ENCODE data around the gene PSMD1.
"Not testable (repeated sequence)": the region's sequence is repeated elsewhere in the genome, so short reads cannot be mapped to it uniquely, and the experiment has no call there.

The PSMD1 gene

DNA sequence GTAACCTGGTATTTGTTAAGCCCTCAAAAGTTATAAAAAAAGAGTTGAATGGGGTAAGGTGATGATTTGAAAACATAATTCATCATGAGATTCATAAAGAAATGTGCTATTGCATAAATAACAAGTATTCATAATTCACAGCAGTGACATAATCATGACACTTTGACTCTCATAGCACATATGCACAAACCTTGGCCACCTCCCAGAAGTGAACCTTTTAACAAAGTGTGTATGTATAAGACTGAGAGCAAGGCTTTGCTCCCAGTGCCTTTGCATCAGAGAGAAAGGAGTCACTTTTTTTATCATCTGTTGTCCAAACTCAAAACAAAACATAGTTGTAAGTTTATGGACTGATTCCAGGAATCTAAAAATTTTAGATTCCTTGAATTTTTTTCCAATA lies 83.1 kb downstream of the PSMD1 start:
- ChIA-PET CTCF (no interaction called here), POLR2A (no interaction called here)
- Histone ChIP-seq H3K4me3 (ENCODE audit: low read depth, low read length) (no peak overlapping the region), H3K36me3 (ENCODE audit: control insufficient read depth in 2 of 2, insufficient read depth in 1 of 2, low read length in 2 of 2) (peaks cover 0 to 5% of the 10 kb centered on the region in 2 experiments; a peak in 2 of 3 replicates), H3K4me1 (ENCODE audit: control insufficient read depth, insufficient read depth, low read length) (peaks cover 4% of the 10 kb centered on the region; the same call in 1 of the 2 replicates), H3K9me3 (ENCODE audit: control insufficient read depth, insufficient read depth, low read depth, low read length) (no peaks in the 10 kb centered on the region), H3K27ac (ENCODE audit: extremely low read depth, low read depth, low read length) (no peak overlapping the region)
- TF ChIP-seq, protein P1, sequence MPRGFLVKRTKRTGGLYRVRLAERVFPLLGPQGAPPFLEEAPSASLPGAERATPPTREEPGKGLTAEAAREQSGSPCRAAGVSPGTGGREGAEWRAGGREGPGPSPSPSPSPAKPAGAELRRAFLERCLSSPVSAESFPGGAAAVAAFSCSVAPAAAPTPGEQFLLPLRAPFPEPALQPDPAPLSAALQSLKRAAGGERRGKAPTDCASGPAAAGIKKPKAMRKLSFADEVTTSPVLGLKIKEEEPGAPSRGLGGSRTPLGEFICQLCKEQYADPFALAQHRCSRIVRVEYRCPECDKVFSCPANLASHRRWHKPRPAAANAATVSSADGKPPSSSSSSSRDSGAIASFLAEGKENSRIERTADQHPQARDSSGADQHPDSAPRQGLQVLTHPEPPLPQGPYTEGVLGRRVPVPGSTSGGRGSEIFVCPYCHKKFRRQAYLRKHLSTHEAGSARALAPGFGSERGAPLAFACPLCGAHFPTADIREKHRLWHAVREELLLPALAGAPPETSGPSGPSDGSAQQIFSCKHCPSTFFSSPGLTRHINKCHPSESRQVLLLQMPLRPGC (tag by site-specific recombination; IDR thresholded peaks at IDR 0.05), result no peak
- TF ChIP-seq, protein P2, sequence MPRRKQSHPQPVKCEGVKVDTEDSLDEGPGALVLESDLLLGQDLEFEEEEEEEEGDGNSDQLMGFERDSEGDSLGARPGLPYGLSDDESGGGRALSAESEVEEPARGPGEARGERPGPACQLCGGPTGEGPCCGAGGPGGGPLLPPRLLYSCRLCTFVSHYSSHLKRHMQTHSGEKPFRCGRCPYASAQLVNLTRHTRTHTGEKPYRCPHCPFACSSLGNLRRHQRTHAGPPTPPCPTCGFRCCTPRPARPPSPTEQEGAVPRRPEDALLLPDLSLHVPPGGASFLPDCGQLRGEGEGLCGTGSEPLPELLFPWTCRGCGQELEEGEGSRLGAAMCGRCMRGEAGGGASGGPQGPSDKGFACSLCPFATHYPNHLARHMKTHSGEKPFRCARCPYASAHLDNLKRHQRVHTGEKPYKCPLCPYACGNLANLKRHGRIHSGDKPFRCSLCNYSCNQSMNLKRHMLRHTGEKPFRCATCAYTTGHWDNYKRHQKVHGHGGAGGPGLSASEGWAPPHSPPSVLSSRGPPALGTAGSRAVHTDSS (tag by site-specific recombination; IDR thresholded peaks at IDR 0.05), result no peak
- TF ChIP-seq ZNF416 (tag by site-specific recombination; IDR thresholded peaks at IDR 0.05) (no peak), ZNF248 (tag by site-specific recombination; IDR thresholded peaks at IDR 0.05) (no peak), ZNF169 (tag by site-specific recombination; IDR thresholded peaks at IDR 0.05) (no peak), ELK4 (IDR thresholded peaks at IDR 0.05; ENCODE audit: borderline replicate concordance, low read depth, low read length) (no peak), ZSCAN16 (tag by site-specific recombination; IDR thresholded peaks at IDR 0.05) (no peak), ZNF404 (tag by site-specific recombination; IDR thresholded peaks at IDR 0.05) (no peak), ZNF140 (tag by site-specific recombination; IDR thresholded peaks at IDR 0.05) (no peak), ZNF341 (tag by site-specific recombination; IDR thresholded peaks at IDR 0.05; ENCODE audit: low read depth) (no peak), ZNF132 (tag by site-specific recombination; IDR thresholded peaks at IDR 0.05; ENCODE audit: borderline replicate concordance) (no peak), ZNF549 (tag by site-specific recombination; IDR thresholded peaks at IDR 0.05) (no peak), ZBTB7A (tag by site-specific recombination; IDR thresholded peaks at IDR 0.05; ENCODE audit: low read depth) (no peak), YY2 (tag by site-specific recombination; IDR thresholded peaks at IDR 0.05) (no peak), ZBTB11 (tag by site-specific recombination; conservative IDR thresholded peaks at IDR 0.05; ENCODE audit: low read depth) (no peak)
- TF ChIP-seq, protein P3, sequence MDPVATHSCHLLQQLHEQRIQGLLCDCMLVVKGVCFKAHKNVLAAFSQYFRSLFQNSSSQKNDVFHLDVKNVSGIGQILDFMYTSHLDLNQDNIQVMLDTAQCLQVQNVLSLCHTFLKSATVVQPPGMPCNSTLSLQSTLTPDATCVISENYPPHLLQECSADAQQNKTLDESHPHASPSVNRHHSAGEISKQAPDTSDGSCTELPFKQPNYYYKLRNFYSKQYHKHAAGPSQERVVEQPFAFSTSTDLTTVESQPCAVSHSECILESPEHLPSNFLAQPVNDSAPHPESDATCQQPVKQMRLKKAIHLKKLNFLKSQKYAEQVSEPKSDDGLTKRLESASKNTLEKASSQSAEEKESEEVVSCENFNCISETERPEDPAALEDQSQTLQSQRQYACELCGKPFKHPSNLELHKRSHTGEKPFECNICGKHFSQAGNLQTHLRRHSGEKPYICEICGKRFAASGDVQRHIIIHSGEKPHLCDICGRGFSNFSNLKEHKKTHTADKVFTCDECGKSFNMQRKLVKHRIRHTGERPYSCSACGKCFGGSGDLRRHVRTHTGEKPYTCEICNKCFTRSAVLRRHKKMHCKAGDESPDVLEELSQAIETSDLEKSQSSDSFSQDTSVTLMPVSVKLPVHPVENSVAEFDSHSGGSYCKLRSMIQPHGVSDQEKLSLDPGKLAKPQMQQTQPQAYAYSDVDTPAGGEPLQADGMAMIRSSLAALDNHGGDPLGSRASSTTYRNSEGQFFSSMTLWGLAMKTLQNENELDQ (tag by site-specific recombination; IDR thresholded peaks at IDR 0.05; ENCODE audit: low read depth), result no peak
- TF ChIP-seq, protein P4, sequence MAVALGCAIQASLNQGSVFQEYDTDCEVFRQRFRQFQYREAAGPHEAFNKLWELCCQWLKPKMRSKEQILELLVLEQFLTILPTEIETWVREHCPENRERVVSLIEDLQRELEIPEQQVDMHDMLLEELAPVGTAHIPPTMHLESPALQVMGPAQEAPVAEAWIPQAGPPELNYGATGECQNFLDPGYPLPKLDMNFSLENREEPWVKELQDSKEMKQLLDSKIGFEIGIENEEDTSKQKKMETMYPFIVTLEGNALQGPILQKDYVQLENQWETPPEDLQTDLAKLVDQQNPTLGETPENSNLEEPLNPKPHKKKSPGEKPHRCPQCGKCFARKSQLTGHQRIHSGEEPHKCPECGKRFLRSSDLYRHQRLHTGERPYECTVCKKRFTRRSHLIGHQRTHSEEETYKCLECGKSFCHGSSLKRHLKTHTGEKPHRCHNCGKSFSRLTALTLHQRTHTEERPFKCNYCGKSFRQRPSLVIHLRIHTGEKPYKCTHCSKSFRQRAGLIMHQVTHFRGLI (tag by site-specific recombination; IDR thresholded peaks at IDR 0.05), result no peak
- TF ChIP-seq, protein P5, sequence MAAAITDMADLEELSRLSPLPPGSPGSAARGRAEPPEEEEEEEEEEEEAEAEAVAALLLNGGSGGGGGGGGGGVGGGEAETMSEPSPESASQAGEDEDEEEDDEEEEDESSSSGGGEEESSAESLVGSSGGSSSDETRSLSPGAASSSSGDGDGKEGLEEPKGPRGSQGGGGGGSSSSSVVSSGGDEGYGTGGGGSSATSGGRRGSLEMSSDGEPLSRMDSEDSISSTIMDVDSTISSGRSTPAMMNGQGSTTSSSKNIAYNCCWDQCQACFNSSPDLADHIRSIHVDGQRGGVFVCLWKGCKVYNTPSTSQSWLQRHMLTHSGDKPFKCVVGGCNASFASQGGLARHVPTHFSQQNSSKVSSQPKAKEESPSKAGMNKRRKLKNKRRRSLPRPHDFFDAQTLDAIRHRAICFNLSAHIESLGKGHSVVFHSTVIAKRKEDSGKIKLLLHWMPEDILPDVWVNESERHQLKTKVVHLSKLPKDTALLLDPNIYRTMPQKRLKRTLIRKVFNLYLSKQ (tag by site-specific recombination; IDR thresholded peaks at IDR 0.05; ENCODE audit: borderline replicate concordance), result no peak

DNA sequence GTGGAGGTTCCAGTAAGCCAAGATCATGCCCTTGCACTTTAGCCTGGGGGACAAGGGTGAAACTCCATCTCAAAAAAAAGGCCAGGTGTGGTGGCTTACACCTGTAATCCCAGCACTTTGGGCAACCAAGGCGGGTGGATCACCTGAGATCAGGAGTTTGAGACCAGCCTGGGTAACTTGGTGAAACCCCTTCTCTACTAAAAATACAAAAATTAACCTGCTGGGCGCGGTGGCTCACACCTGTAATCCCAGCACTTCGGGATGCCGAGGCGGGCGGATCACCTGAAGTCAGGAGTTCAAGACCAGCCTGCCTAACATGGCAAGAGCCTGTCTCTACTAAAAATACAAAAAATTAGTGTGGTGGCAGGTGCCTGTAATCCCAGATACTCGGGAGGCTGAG lies 84.1 kb downstream of the PSMD1 start:
- H3K4me3 ChIP-seq (ENCODE audit: low read depth, low read length); H3K27ac ChIP-seq (ENCODE audit: extremely low read depth, low read depth, low read length); H3K4me1 ChIP-seq (ENCODE audit: control insufficient read depth, insufficient read depth, low read length); CTCF ChIA-PET; H3K9me3 ChIP-seq (ENCODE audit: control insufficient read depth, insufficient read depth, low read depth, low read length); H3K36me3 ChIP-seq (ENCODE audit: control insufficient read depth in 2 of 2, insufficient read depth in 1 of 2, low read length in 2 of 2): not testable (repeated sequence)
- POLR2A ChIA-PET, result interaction anchor here (0.7 kb wide), 3 partner anchors 9 to 12 kb away, joined by 3 to 4 read pairs (median 3); no protein-coding TSS in a partner anchor
